Measurements from ENCODE around the gene FSTL1. TPM values are rescaled to one million over a fixed set of nuclear protein-coding genes. Genes with fewer than 3 reads are reported as not detected.

FSTL1 gene
- total RNA-seq, 2 donors from 2014 or later = 20.4 to 81.8 TPM

DNA sequence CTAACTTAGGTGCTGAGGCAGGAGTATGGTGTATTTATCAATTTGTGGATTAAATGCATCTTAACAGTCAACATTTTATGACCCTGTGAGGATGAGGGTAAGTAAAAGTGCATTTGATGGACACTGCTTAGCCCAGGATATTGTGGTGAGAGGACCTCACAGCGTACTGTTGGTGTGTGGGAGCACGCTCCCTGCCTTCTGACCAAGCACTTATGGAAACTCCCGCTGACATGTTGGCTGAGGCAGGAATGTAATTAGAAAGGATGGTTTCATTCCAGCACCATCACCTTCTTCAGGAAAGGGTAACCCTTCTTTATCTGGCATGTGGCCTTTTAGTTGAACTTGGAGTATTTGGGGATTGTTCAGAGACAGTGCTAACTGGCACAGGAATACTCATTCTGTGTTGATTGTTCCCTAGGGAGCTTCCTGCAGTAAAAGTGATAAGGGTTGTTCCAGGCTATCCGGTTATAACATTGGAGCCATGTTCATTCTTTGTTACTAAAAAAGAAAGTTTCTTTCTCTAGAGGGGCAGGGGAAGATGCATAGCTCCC lies 11.7 kb upstream of the FSTL1 start:
- H3K27me3 ChIP-seq = no peaks in the 10 kb centered on the region
- H3K36me3 ChIP-seq = no peaks in the 10 kb centered on the region
- no peak overlapping the region for H3K4me3 ChIP-seq
- intact Hi-C loops (cut with DNase I) = no loop called here
- DNase-seq = no peak
- TF ChIP-seq, protein P1, sequence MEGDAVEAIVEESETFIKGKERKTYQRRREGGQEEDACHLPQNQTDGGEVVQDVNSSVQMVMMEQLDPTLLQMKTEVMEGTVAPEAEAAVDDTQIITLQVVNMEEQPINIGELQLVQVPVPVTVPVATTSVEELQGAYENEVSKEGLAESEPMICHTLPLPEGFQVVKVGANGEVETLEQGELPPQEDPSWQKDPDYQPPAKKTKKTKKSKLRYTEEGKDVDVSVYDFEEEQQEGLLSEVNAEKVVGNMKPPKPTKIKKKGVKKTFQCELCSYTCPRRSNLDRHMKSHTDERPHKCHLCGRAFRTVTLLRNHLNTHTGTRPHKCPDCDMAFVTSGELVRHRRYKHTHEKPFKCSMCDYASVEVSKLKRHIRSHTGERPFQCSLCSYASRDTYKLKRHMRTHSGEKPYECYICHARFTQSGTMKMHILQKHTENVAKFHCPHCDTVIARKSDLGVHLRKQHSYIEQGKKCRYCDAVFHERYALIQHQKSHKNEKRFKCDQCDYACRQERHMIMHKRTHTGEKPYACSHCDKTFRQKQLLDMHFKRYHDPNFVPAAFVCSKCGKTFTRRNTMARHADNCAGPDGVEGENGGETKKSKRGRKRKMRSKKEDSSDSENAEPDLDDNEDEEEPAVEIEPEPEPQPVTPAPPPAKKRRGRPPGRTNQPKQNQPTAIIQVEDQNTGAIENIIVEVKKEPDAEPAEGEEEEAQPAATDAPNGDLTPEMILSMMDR (IDR thresholded peaks at IDR 0.05) = no peak
- H3K9me3 ChIP-seq = no peaks in the 10 kb centered on the region
- H3K4me1 ChIP-seq = no peaks in the 10 kb centered on the region
- no peak overlapping the region for H3K27ac ChIP-seq
- no peak overlapping the region for H3K9ac ChIP-seq (ENCODE audit: low read depth in 2 of 2, low read length in 2 of 2)

DNA sequence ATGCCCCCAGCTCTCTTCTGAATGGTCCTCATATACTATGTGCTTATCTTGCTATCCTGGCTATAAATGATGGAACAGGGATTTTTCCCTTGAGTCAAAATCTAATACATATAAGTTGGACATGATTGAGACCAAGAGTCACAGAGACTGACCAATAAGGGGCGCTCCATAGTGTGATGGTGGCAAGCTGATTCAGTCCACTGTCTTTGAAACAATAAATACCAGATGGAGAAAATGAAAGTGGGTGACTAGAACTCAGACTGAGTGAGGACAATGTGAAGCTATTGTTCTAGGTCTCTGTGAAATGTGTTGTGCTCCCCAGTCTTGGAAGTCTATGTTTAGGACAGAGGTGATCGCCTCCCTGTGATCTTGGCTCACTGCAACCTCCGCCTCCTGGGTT lies 10.6 kb upstream of the FSTL1 start:
- H3K36me3 ChIP-seq = no peaks in the 10 kb centered on the region
- H3K27ac ChIP-seq = no peak overlapping the region
- intact Hi-C loops (cut with DNase I) = no loop called here
- no peaks in the 10 kb centered on the region for H3K4me1 ChIP-seq
- H3K27me3 ChIP-seq = no peaks in the 10 kb centered on the region
- no peak overlapping the region for H3K4me3 ChIP-seq
- H3K9ac ChIP-seq (ENCODE audit: low read depth in 2 of 2, low read length in 2 of 2) = no peak overlapping the region
- DNase-seq = no peak
- H3K9me3 ChIP-seq = no peaks in the 10 kb centered on the region
- TF ChIP-seq, protein P1 (IDR thresholded peaks at IDR 0.05) = no peak

DNA sequence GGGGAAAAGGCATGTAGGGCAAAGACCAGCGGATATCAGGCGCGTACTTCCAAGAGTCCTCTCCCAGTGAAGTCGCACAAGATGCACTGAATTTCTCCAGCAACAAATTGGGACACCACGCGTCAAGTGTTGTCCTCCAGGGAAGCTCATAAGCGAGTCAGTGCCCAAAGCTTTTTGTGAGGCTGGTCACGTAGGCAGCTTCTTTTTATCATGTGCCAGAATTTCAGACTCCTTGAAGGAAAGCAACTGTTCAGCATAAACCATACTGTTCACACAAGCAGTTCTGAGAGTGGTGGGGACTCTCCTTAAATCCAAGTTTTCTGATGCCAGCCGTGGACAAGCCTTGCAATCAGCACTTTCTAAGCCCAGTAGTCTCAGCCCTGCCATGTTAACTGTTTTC lies 10.1 kb upstream of the FSTL1 start:
- TF ChIP-seq, protein P1 (IDR thresholded peaks at IDR 0.05) = no peak
- Histone ChIP-seq H3K27me3 (no peaks in the 10 kb centered on the region), H3K9ac (ENCODE audit: low read depth in 2 of 2, low read length in 2 of 2) (no peak overlapping the region), H3K4me1 (no peaks in the 10 kb centered on the region), H3K9me3 (no peaks in the 10 kb centered on the region), H3K27ac (no peak overlapping the region), H3K4me3 (no peak overlapping the region), H3K36me3 (no peaks in the 10 kb centered on the region)
- no peak for DNase-seq
- intact Hi-C loops (cut with DNase I) = no loop called here

DNA sequence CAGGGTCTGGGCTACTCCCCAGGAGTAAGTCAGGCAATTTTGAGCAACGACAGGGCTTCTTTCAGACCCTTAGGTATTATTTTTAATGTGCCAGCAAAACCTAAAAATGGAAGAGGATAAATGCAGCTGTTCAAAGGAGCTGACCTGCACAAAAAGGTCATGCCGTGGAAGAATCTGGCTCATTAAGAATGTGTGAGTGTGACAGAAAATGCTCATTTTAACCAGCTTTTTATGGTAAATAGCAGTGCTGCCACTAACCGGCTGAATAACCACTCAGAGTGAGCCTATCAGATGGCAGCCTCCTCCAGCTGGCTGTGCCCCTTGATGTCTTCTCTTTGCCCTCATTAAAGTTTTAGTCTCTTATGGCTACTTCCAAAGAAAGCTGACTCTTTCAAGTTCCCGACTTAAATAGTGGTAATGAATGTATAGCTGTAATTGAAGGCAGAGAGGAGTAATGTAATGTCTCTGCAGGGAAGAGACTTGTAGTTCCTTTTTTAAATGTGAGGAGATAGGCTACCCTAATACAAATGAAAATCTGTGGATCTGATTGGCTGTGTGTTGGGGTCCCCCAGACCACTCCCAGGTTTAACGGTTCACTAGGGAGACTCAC lies 9.5 kb upstream of the FSTL1 start:
- H3K4me1 ChIP-seq = no peaks in the 10 kb centered on the region
- TF ChIP-seq, protein P1 (IDR thresholded peaks at IDR 0.05) = no peak
- no peaks in the 10 kb centered on the region for H3K36me3 ChIP-seq
- H3K4me3 ChIP-seq = no peak overlapping the region
- no peak for DNase-seq
- H3K9me3 ChIP-seq = no peaks in the 10 kb centered on the region
- H3K27ac ChIP-seq = no peak overlapping the region
- H3K27me3 ChIP-seq = no peaks in the 10 kb centered on the region
- intact Hi-C loops (cut with DNase I) = no loop called here
- H3K9ac ChIP-seq (ENCODE audit: low read depth in 2 of 2, low read length in 2 of 2) = no peak overlapping the region

DNA sequence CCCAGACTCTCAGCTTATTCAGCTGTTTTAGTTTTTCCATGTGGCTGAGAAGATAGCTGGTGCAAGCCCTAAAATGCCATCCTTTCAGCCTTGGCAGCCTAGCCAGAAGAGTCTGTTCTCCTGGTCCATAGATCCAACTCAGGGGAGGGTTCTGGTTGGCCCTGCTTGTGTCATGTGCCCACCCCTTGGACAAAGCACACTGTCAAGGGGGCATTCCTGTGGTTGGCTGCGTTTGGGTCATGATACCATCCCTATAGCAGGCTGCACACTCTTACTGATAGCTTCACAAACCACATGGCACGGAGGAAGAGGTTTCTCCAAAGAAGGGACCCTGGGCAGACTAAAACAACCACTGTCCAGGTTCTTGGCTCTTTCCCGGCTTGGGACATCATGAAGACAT lies 8.4 kb upstream of the FSTL1 start:
- DNase-seq = no peak
- TF ChIP-seq, protein P1 (IDR thresholded peaks at IDR 0.05) = no peak
- H3K27ac ChIP-seq = no peak overlapping the region
- H3K9me3 ChIP-seq = no peaks in the 10 kb centered on the region
- no peak overlapping the region for H3K9ac ChIP-seq (ENCODE audit: low read depth in 2 of 2, low read length in 2 of 2)
- H3K4me1 ChIP-seq = no peaks in the 10 kb centered on the region
- no peaks in the 10 kb centered on the region for H3K27me3 ChIP-seq
- H3K4me3 ChIP-seq = no peak overlapping the region
- intact Hi-C loops (cut with DNase I) = no loop called here
- no peaks in the 10 kb centered on the region for H3K36me3 ChIP-seq

Data from colonic mucosa (tissue), 4 donors.